Endothelial cell of umbilical vein (primary cell): ENCODE results near the gene OR52N2. TPM values are rescaled to one million over a fixed set of nuclear protein-coding genes. Genes with fewer than 3 reads are reported as not detected.

ENCODE experiments used
- BruUV-seq: library from RNA; stranded (reverse); fragments of 400-500 nt; replicated peaks from 2 replicates; lab custom pipeline; 2021; lab: Mats Ljungman, UMichigan
- CTCF ChIA-PET: fragments of 300-600, 350-600 bp; sonication (Branson Sonifier 250); formaldehyde crosslinking; loops from one replicate; lab custom pipeline; 2021; ENCODE audit warnings: antibody characterized with exemption, inconsistent platforms; lab: Charles Lee
- POLR2A ChIA-PET: fragments of 300-600, 350-600 bp; sonication (Branson Sonifier 250); formaldehyde crosslinking; loops from one replicate; lab custom pipeline; 2021; ENCODE audit warnings: antibody characterized with exemption, inconsistent platforms; lab: Charles Lee
- DNase-seq: peaks from one replicate; pipeline ENCODE4 v3.0.0-alpha.2; 2011; ENCODE audit warnings: low read depth, low spot score
- FAIRE-seq: peaks from 2 replicates; lab custom pipeline; 2011; peaks lifted over from hg19 to GRCh38; lab: Jason Lieb, UNC
- H2AFZ ChIP-seq: 2 replicates; pipeline ENCODE4 v1.6.0; 2012; ENCODE audit warnings: low read depth, low read length, control low read depth, inconsistent platforms
- H3K27ac ChIP-seq: 2 replicates; pipeline ENCODE4 v1.5.1; 2011; ENCODE audit warnings: low read depth, mild to moderate bottlenecking, control low read depth, low read length, moderate library complexity; ENCODE audit not compliant: insufficient read depth
- H3K27me3 ChIP-seq, 2 experiments: 2 replicates each; pipeline versions ENCODE4 v1.6.0 to v1.6.1; 2011; ENCODE audit warnings: low read length in 2 of 2, mixed read lengths in 1 of 2; ENCODE audit not compliant: control insufficient read depth in 2 of 2, insufficient read depth in 2 of 2
- H3K36me3 ChIP-seq, 2 experiments: 2 replicates in 1 of 2; 3 replicates in 1 of 2; pipeline ENCODE4 v1.5.1; 2011; ENCODE audit warnings: low read length in 2 of 2, mild to moderate bottlenecking in 1 of 2, moderate library complexity in 1 of 2; ENCODE audit not compliant: control insufficient read depth in 2 of 2, insufficient read depth in 2 of 2; ENCODE audit errors: extremely low read depth in 1 of 2
- H3K4me1 ChIP-seq: 3 replicates; pipeline ENCODE4 v1.5.1; 2011; ENCODE audit warnings: mild to moderate bottlenecking, low read length; ENCODE audit not compliant: control insufficient read depth, insufficient read depth; ENCODE audit errors: extremely low read depth
- H3K4me2 ChIP-seq: 2 replicates; pipeline ENCODE4 v1.6.1; 2011; ENCODE audit warnings: low read length, control low read depth, mixed read lengths; ENCODE audit not compliant: insufficient read depth
- H3K4me3 ChIP-seq, 3 experiments: fragments of 200-600 bp in 1 of 3; sonication (generic), shearing (Covaris generic) in 1 of 3; replicated peaks in 1 of 3; 2 replicates each; pipeline ENCODE4 v1.5.1; 2011 to 2016; ENCODE audit warnings: control low read depth in 3 of 3, low read length in 3 of 3, mild to moderate bottlenecking in 2 of 3, inconsistent platforms in 1 of 3, low read depth in 1 of 3, moderate library complexity in 1 of 3; ENCODE audit not compliant: insufficient read depth in 1 of 3
- H3K79me2 ChIP-seq: 2 replicates; pipeline ENCODE4 v1.6.0; 2012; ENCODE audit warnings: low read length, inconsistent platforms; ENCODE audit not compliant: control insufficient read depth, insufficient read depth
- H3K9ac ChIP-seq: replicated peaks from 2 replicates; pipeline ENCODE3; 2011; ENCODE audit warnings: low read length, control low read depth; ENCODE audit not compliant: insufficient read depth; ENCODE audit errors: extremely low read depth
- H3K9me1 ChIP-seq: replicated peaks from 3 replicates; pipeline ENCODE4 v1.6.0; 2011; ENCODE audit warnings: mild to moderate bottlenecking, low read length; ENCODE audit not compliant: control insufficient read depth, insufficient read depth; ENCODE audit errors: extremely low read depth
- H3K9me3 ChIP-seq: replicated peaks from 2 replicates; pipeline ENCODE4 v1.5.1; 2012; ENCODE audit warnings: low read length, inconsistent platforms; ENCODE audit not compliant: control insufficient read depth, insufficient read depth
- H4K20me1 ChIP-seq: replicated peaks from 2 replicates; pipeline ENCODE3; 2011; ENCODE audit warnings: mild to moderate bottlenecking, low read length; ENCODE audit not compliant: control insufficient read depth, insufficient read depth; ENCODE audit errors: extremely low read depth
- EZH2 ChIP-seq: IDR thresholded peaks from 2 replicates; pipeline ENCODE4 v1.6.1; 2012; ENCODE audit warnings: borderline replicate concordance, low read depth, mild to moderate bottlenecking, moderate library complexity, low read length, inconsistent platforms; ENCODE audit not compliant: severe bottlenecking
- FOS ChIP-seq: IDR thresholded peaks from 2 replicates; pipeline ENCODE4 v1.6.1; 2011; ENCODE audit warnings: mild to moderate bottlenecking, low read length, moderate library complexity, borderline replicate concordance; ENCODE audit not compliant: insufficient read depth
- JUN ChIP-seq: IDR thresholded peaks from 2 replicates; pipeline ENCODE4 v1.6.1; 2011; ENCODE audit warnings: borderline replicate concordance, low read depth; ENCODE audit not compliant: insufficient read length, insufficient read depth
- POLR2A ChIP-seq: IDR thresholded peaks from 2 replicates; pipeline ENCODE4 v1.6.1; 2012; ENCODE audit warnings: low read depth, mild to moderate bottlenecking, control low read depth, low read length
- dilution Hi-C: fragments of 300-500 bp; cut with MboI; formaldehyde crosslinking; loops from one replicate; pipeline ENCODE4 v1.15.0; 2019; ENCODE audit warnings: low sequenced_read_pairs; ENCODE audit not compliant: extremely low pct_ligation_motif_present
- intact Hi-C: fragments of 100-400 bp; cut with micrococcal nuclease; formaldehyde crosslinking; loops from one replicate; pipeline ENCODE4 v1.10.0; 2022
- polyA plus RNA-seq, 4 experiments: library from polyadenylated mRNA; depleted of rRNA in 3 of 4; stranded (reverse) in 3 of 4; unstranded in 1 of 4; fragments of >200 nt; gene quantifications; 2 replicates each; pipeline versions ENCODE4 v1.2.1 to v1.2.3, GENCODE V29; 2011 to 2012; ENCODE audit warnings: missing spikeins in 1 of 4
- total RNA-seq: library from RNA; stranded (reverse); gene quantifications from 2 replicates; pipeline ENCODE4 v1.2.3, GENCODE V29; 2021
- TF ChIP-seq, protein P1 (sequence below): IDR thresholded peaks from 2 replicates; pipeline ENCODE4 v1.6.1; 2011; ENCODE audit not compliant: insufficient read depth, insufficient read length
- TF ChIP-seq, protein P2 (sequence below), 2 donors: IDR thresholded peaks; 1 replicate in 1 of 2; 2 replicates in 1 of 2; pipeline ENCODE4 v1.5.1; 2011; ENCODE audit warnings: low read length in 2 of 2, mild to moderate bottlenecking in 2 of 2, moderate library complexity in 2 of 2, control low read depth in 1 of 2, inconsistent platforms in 1 of 2, low read depth in 1 of 2; ENCODE audit not compliant: insufficient read depth in 1 of 2; ENCODE audit errors: extremely low read depth in 1 of 2

The OR52N2 gene
- total and polyA plus RNA-seq, 2 donors (not counting 3 experiments of a cell fraction or from before 2014, with no cell fraction given), result not detected

DNA sequence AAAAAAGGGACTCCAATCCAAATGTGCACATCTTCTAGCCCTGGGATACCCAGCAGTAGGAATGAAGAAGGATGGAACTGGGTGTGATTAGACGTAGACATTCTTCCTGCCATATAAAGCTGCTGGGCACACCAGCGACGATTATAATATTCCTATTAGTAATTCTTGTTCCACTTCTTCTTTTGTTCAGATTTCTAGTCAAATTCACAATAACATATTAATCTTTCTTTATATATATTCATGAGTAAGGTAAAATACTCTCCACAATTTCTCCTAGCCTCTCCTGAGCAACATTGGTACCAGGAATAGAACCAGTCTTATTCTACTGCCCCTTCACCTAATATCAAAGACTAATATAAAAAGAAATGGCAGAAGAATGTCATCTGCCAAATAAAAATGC is 48.9 kb downstream of the OR52N2 start, which contains the start of gene OR52E8:
TSS of gene OR52E8 (minus strand) at position 101 of the 400 bp plus-strand sequence. CDS start at position 101, 0 bp downstream.
- FAIRE-seq, result no peak
- intact Hi-C loops (no loop called here), dilution Hi-C loops (no loop called here)
- BruUV-seq, result no TSS peak
- no peaks in the 10 kb centered on the region for H3K9me1 ChIP-seq
- no peak for DNase-seq
- CTCF ChIA-PET, result no interaction called here
- no peak within 1 kb of the TSS for H3K4me2 ChIP-seq
- H3K27ac ChIP-seq, result no peak within 1 kb of the TSS
- H3K4me3 ChIP-seq, result no peak within 1 kb of the TSS
- no peaks in the 10 kb centered on the region for H3K9me3 ChIP-seq
- no peaks in the 10 kb centered on the region for H3K4me1 ChIP-seq
- no peaks in the 10 kb centered on the region for H3K36me3 ChIP-seq
- POLR2A ChIA-PET, result no interaction called here
- no peaks in the 10 kb centered on the region for H4K20me1 ChIP-seq
- H3K79me2 ChIP-seq, result no peaks in the 10 kb centered on the region
- no peak within 1 kb of the TSS for H2AFZ ChIP-seq
- no peaks in the 10 kb centered on the region for H3K27me3 ChIP-seq
- H3K9ac ChIP-seq, result no peak within 1 kb of the TSS
- TF ChIP-seq JUN (no peak), EZH2 (no peak), POLR2A (no peak), FOS (no peak)
- TF ChIP-seq, protein P1, sequence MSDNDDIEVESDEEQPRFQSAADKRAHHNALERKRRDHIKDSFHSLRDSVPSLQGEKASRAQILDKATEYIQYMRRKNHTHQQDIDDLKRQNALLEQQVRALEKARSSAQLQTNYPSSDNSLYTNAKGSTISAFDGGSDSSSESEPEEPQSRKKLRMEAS, result no peak
- TF ChIP-seq, protein P2, sequence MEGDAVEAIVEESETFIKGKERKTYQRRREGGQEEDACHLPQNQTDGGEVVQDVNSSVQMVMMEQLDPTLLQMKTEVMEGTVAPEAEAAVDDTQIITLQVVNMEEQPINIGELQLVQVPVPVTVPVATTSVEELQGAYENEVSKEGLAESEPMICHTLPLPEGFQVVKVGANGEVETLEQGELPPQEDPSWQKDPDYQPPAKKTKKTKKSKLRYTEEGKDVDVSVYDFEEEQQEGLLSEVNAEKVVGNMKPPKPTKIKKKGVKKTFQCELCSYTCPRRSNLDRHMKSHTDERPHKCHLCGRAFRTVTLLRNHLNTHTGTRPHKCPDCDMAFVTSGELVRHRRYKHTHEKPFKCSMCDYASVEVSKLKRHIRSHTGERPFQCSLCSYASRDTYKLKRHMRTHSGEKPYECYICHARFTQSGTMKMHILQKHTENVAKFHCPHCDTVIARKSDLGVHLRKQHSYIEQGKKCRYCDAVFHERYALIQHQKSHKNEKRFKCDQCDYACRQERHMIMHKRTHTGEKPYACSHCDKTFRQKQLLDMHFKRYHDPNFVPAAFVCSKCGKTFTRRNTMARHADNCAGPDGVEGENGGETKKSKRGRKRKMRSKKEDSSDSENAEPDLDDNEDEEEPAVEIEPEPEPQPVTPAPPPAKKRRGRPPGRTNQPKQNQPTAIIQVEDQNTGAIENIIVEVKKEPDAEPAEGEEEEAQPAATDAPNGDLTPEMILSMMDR (IDR thresholded peaks at IDR 0.05; ENCODE audit: extremely low read depth in 1 of 2, insufficient read depth in 1 of 2, low read depth in 1 of 2, low read length in 2 of 2), result no peak
